ENCODE measurements around the gene PPP1R3G. TPM values are rescaled to one million over a fixed set of nuclear protein-coding genes. Genes with fewer than 3 reads are reported as not detected.
"Not testable (repeated sequence)": the region's sequence is repeated elsewhere in the genome, so short reads cannot be mapped to it uniquely, and the experiment has no call there.

PPP1R3G gene
- total RNA-seq, 4 donors from 2014 or later, result 0.56 to 1.8 (median 1.3) TPM

GRCh38 chr6:5115168-5115567 is 30.0 kb downstream of the PPP1R3G start:
- TF ChIP-seq, protein P1, sequence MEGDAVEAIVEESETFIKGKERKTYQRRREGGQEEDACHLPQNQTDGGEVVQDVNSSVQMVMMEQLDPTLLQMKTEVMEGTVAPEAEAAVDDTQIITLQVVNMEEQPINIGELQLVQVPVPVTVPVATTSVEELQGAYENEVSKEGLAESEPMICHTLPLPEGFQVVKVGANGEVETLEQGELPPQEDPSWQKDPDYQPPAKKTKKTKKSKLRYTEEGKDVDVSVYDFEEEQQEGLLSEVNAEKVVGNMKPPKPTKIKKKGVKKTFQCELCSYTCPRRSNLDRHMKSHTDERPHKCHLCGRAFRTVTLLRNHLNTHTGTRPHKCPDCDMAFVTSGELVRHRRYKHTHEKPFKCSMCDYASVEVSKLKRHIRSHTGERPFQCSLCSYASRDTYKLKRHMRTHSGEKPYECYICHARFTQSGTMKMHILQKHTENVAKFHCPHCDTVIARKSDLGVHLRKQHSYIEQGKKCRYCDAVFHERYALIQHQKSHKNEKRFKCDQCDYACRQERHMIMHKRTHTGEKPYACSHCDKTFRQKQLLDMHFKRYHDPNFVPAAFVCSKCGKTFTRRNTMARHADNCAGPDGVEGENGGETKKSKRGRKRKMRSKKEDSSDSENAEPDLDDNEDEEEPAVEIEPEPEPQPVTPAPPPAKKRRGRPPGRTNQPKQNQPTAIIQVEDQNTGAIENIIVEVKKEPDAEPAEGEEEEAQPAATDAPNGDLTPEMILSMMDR (IDR thresholded peaks at IDR 0.05), result no peak
- ATAC-seq (ENCODE audit: low FRiP score) (no peak), DNase-seq (ENCODE audit: low spot score) (no peak)

GRCh38 chr6:5116243-5116991 is 31.3 kb downstream of the PPP1R3G start:
- TF ChIP-seq, protein P1 (IDR thresholded peaks at IDR 0.05), result no peak
- ATAC-seq (ENCODE audit: low FRiP score) (no peak), DNase-seq (ENCODE audit: low spot score) (no peak)

DNA sequence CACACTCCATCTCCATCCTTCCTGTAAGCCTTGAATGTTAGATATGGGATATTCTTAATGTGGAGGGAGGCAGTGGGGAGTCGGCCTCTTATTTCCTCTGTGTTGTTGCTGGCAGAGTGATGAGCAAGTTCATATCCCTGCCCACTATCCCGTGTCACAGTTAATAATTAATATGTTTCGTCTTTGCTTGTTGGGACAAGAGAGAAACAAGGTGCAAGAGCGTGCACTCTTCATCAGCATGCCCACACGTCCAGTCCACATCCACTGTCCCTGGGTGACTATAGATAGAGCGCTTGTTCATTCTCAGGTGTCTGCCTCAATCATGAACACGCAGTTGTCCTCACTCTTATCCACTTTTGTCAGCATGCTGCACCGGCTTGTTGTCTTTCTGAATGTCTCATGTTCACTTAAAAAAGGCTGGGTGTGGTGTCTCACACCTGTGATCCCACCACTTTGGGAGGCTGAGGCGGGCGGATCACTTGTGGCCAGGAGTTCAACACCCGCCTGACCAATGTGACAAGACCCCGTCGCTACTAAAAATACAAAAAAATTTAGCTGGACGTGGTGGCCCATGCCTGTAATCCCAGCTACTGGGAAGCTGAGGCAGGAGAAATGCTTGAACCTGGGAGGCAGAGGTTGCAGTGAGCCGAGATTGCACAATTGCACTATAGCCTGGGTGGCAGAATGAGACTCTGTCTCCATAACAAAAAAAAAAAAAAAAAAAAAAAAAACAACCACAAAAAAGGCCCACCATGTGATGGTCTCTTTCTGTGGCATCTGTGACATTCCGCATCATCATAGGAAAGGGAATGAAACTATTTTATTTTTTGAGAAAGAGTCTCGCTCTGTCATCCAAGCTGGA is 34.2 kb downstream of the PPP1R3G start:
- TF ChIP-seq, protein P1 (IDR thresholded peaks at IDR 0.05), result no peak
- DNase-seq (ENCODE audit: low spot score), result no peak
- no peak for ATAC-seq (ENCODE audit: low FRiP score)

DNA sequence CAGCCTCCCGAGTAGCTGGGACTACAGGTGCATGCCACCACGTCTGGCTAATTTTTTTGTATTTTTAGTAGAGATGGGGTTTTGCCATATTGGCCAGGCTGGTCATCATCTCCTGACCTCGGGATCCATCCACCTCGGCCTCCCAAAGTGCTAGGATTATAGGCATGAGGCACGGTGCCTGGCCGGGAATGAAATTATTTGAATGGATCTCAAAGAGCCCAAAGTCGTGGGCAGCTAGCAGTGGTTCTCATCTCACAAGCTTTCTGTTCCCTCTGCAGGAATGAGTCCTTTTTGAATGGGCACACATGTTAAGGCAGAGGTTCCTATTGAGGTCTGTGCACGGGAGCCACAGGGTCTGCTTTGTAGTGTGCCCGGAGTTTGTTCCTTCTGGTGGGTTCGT is 34.9 kb downstream of the PPP1R3G start:
- ATAC-seq (ENCODE audit: low FRiP score) (no peak), DNase-seq (ENCODE audit: low spot score) (no peak)
- TF ChIP-seq, protein P1 (IDR thresholded peaks at IDR 0.05), result no peak

DNA sequence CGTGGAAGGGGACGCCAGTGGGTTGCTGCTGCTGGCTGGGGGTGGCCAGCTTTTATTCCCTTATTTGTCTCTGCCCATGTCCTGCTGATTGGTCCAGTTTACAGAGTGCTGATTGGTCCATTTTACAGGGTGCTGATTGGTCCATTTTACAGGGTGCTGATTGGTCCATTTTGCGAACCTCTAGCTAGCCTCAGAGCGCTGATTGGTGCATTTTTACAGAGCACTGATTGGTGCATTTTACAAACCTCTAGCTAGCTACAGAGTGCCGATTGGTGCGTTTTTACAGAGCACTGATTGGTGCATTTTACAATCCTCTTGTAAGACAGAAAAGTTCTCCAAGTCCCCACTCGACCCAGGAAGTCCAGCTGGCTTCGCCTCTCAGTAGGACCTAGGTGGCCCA is 35.4 kb downstream of the PPP1R3G start:
- not testable (repeated sequence) for ATAC-seq (ENCODE audit: low FRiP score); DNase-seq (ENCODE audit: low spot score)

DNA sequence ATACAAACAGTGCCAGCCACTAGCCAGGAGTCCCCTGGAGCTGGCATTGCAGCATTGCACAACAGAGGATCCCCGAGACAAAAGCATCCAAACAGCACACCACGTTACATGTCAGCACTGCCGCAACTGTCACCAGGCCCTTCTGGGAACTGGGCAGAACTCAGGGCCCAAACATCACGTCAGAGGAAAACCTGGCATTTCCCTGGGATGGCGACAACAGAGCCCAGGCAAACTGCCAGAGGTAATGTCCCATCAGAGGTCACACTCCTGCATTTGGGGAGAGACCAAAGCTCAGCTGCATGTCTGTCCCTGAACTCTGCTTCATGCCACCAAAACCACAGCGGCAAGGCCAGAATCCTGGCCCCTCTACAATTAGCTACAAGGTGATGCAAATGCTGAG is 36.3 kb downstream of the PPP1R3G start:
- TF ChIP-seq, protein P1 (IDR thresholded peaks at IDR 0.05), result no peak
- DNase-seq (ENCODE audit: low spot score), result no peak
- no peak for ATAC-seq (ENCODE audit: low FRiP score)

DNA sequence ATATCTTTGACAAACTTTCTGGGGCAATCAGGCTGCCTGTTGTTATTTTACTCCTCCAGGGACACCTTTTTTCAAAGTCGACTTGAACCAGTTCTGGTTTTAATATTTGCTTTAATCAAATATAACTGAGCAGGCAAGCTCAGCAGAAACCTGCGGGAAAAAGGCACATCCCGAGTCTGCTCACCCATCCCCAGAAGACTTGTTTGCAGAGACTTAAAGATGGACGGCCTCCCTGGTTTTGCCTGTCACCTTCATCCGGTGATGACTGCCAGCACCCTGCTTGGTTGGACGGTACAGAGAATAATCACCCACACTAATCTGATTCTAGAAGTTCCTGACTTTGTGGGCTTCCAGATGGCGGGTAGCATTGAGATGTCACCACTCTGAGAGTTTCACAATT is 36.8 kb downstream of the PPP1R3G start:
- TF ChIP-seq, protein P1 (IDR thresholded peaks at IDR 0.05), result no peak
- ATAC-seq (ENCODE audit: low FRiP score) (no peak), DNase-seq (ENCODE audit: low spot score) (no peak)

Measured in omental fat pad (tissue), 4 donors.